ENCODE measurements around the gene EVC.
"Not testable (repeated sequence)": the region's sequence is repeated elsewhere in the genome, so short reads cannot be mapped to it uniquely, and the experiment has no call there.

EVC gene

DNA sequence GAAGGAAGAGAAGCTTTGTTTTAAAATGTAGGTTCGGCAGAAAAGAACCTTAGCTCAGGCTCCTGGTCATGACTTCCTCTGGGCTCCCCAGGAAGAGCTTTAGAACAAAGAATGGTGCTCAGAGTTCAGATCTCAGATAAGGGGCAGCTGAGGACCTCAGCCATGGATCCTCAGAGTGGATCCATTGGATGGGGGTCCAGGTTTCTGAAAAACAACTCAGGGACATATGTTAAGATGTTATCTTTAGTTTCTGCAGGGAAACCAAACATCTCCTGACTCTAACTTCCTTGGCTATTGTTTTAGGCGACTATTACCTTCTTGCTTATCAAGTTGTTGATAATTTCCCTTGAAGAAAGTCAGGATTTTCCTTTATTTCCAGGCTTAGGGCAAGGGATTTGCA is 5.4 kb downstream of the EVC start:
- no peaks in the 10 kb centered on the region for H3K9me3 ChIP-seq (ENCODE audit: control insufficient read depth, low read length)
- H3K36me3 ChIP-seq (ENCODE audit: control insufficient read depth, insufficient read depth, low read length), result no peaks in the 10 kb centered on the region
- no peaks in the 10 kb centered on the region for H3K27me3 ChIP-seq (replicated peaks; ENCODE audit: control insufficient read depth, insufficient read depth, low read length, poor library complexity, severe bottlenecking)
- H3K4me3 ChIP-seq (ENCODE audit: insufficient read depth, low read depth, low read length, poor library complexity, severe bottlenecking), result no peak overlapping the region
- no peaks in the 10 kb centered on the region for H3K4me1 ChIP-seq (ENCODE audit: control insufficient read depth, insufficient read depth, low read length, poor library complexity, severe bottlenecking)
- no peak for DNase-seq
- H3K27ac ChIP-seq (ENCODE audit: insufficient read depth, low read length, poor library complexity, severe bottlenecking), result no peak overlapping the region

DNA sequence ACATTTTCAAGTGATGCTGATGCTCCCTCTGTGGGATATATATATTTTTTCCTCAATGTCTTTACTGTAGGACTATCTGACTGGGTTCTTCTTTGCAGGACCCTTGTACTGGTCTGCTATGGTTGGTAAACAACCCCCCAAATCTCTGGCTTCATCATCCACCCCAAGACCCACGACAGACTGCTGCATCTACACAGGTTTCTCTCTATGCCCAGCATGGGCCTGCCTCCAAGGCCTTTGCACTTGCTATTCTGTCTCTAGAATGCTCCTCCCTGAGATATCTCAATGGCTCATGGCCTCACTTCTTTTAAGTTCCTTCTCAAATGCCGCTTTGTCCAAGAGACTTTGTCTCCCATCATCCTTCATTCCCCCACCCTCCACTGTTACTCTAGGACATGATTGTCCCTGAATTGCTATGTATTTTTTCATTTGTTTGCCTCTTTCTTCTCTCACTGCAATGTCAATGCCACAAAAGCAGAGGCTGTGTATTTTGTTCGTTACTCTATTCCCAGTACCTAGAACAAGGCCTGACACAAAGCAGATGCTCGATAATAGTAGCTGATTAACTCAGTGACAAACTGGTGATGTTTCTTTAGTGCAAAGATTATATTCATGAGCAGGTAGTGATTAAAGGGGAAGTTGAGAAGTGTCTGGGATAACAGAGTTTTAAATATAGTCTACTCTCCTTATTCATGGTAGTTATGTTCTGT is 6.6 kb downstream of the EVC start:
- Histone ChIP-seq H3K4me1 (ENCODE audit: control insufficient read depth, insufficient read depth, low read length, poor library complexity, severe bottlenecking) (no peaks in the 10 kb centered on the region), H3K27ac (ENCODE audit: insufficient read depth, low read length, poor library complexity, severe bottlenecking) (no peak overlapping the region), H3K36me3 (ENCODE audit: control insufficient read depth, insufficient read depth, low read length) (no peaks in the 10 kb centered on the region), H3K4me3 (ENCODE audit: insufficient read depth, low read depth, low read length, poor library complexity, severe bottlenecking) (no peak overlapping the region), H3K9me3 (ENCODE audit: control insufficient read depth, low read length) (no peaks in the 10 kb centered on the region), H3K27me3 (replicated peaks; ENCODE audit: control insufficient read depth, insufficient read depth, low read length, poor library complexity, severe bottlenecking) (no peaks in the 10 kb centered on the region)
- DNase-seq, result no peak

DNA sequence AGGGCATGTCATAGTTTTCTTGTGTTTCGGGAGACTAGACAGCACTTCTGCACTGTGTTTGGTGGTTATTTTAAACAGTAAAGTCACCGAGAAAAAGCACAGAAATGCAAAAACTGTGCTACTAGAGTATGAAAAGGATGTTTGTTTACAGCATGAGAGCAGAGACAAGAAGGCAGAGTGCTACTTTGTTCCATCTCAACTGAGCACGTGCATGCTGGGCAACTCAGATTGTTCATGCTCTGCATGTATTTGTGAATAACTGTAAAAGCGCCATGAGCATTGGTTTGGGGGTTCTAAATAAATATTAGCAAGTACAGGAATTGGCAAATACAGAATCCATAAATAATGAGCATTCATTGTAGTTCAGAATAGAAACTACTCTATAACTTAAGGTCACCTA is 7.4 kb downstream of the EVC start:
- Histone ChIP-seq H3K4me3 (ENCODE audit: insufficient read depth, low read depth, low read length, poor library complexity, severe bottlenecking) (no peak overlapping the region), H3K9me3 (ENCODE audit: control insufficient read depth, low read length) (no peaks in the 10 kb centered on the region), H3K27me3 (replicated peaks; ENCODE audit: control insufficient read depth, insufficient read depth, low read length, poor library complexity, severe bottlenecking) (no peaks in the 10 kb centered on the region), H3K36me3 (ENCODE audit: control insufficient read depth, insufficient read depth, low read length) (no peaks in the 10 kb centered on the region), H3K27ac (ENCODE audit: insufficient read depth, low read length, poor library complexity, severe bottlenecking) (no peak overlapping the region), H3K4me1 (ENCODE audit: control insufficient read depth, insufficient read depth, low read length, poor library complexity, severe bottlenecking) (no peaks in the 10 kb centered on the region)
- no peak for DNase-seq

DNA sequence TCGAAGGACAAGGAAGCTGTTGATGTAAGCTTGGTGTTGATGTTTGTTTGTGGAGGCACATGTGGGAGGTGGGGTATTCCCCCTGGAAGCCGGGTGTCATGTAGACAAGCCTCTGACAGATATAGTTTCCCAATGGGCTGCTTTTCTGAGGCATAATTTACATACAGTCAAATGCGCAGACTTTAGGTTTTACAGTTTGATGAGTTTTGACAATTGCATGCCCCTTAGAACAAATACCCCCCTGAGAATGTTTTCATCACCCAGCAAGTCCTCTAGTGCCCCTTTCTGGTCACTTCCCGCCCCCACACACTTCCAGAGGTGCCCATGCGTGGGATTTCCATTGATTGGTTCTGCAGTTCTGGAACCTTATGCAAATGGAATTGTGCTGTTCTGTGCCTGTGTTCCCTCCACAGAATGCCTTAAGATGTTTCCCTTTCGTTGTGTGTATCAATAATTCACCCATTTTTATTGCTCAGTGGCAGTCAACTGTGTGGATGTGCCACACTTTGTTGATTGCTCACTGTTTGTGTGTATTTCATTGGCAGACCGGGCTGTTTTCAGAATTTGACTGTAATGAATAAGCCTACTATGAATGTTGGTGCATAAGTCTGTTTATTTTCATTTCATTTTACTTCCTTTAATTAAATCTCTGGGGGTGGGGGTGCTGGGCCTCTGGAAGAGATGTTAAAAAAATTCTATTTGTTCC is 8.5 kb downstream of the EVC start:
- Histone ChIP-seq H3K4me3 (ENCODE audit: insufficient read depth, low read depth, low read length, poor library complexity, severe bottlenecking) (no peak overlapping the region), H3K36me3 (ENCODE audit: control insufficient read depth, insufficient read depth, low read length) (no peaks in the 10 kb centered on the region), H3K27me3 (replicated peaks; ENCODE audit: control insufficient read depth, insufficient read depth, low read length, poor library complexity, severe bottlenecking) (no peaks in the 10 kb centered on the region), H3K9me3 (ENCODE audit: control insufficient read depth, low read length) (no peaks in the 10 kb centered on the region), H3K4me1 (ENCODE audit: control insufficient read depth, insufficient read depth, low read length, poor library complexity, severe bottlenecking) (no peaks in the 10 kb centered on the region), H3K27ac (ENCODE audit: insufficient read depth, low read length, poor library complexity, severe bottlenecking) (no peak overlapping the region)
- no peak for DNase-seq

- no peak overlapping the region for H3K27ac ChIP-seq (ENCODE audit: insufficient read depth, low read length, poor library complexity, severe bottlenecking)
- no peaks in the 10 kb centered on the region for H3K9me3 ChIP-seq (ENCODE audit: control insufficient read depth, low read length)
- no peak for DNase-seq
- no peaks in the 10 kb centered on the region for H3K27me3 ChIP-seq (replicated peaks; ENCODE audit: control insufficient read depth, insufficient read depth, low read length, poor library complexity, severe bottlenecking)
- no peak overlapping the region for H3K4me3 ChIP-seq (ENCODE audit: insufficient read depth, low read depth, low read length, poor library complexity, severe bottlenecking)
- no peaks in the 10 kb centered on the region for H3K36me3 ChIP-seq (ENCODE audit: control insufficient read depth, insufficient read depth, low read length)
- H3K4me1 ChIP-seq (ENCODE audit: control insufficient read depth, insufficient read depth, low read length, poor library complexity, severe bottlenecking), result no peaks in the 10 kb centered on the region
Observed at GRCh38 chr4:5720157-5720850, 9.3 kb downstream of the EVC start.

DNA sequence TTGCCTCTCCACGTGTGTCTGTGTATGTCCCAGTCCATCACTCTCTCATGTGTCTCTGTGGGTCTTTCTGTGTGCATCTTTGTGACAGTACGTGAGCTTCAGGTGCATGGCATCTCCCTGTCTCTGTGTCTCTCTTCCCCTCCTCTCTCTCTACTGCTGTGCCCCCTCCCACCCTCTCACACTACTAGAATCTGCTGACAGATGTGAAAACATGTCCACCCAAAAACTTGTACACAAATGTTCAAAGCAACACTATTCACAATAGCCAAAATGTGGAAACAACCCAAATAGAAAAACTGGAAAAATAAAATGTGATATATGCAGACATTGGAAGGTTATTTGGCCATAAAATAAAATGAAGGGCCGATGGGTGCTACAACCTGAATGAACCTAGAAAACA is 10.0 kb downstream of the EVC start:
- no peaks in the 10 kb centered on the region for H3K36me3 ChIP-seq (ENCODE audit: control insufficient read depth, insufficient read depth, low read length)

DNA sequence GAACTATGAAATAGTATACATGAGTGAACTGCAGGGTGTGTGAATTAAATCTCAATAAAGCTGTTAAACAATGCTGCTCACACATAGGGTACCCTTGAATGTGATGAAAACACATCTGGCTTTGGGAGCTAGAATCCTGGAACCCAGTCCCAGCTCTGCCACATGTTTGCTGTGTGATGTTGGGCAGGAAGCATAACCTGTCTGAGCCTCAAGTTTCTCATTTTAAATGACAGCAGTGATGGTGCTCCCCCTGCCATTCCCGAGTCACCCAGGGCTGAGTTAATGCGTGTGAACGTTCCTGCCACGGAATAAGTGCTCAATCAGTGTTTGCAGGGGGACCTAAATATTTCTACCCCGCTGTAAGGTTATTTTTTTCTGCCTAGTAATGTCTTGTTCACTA is 10.9 kb downstream of the EVC start:
- Histone ChIP-seq H3K36me3 (ENCODE audit: control insufficient read depth, insufficient read depth, low read length) (no peaks in the 10 kb centered on the region), H3K4me3 (ENCODE audit: insufficient read depth, low read depth, low read length, poor library complexity, severe bottlenecking) (no peak overlapping the region), H3K4me1 (ENCODE audit: control insufficient read depth, insufficient read depth, low read length, poor library complexity, severe bottlenecking) (no peaks in the 10 kb centered on the region), H3K9me3 (ENCODE audit: control insufficient read depth, low read length) (no peaks in the 10 kb centered on the region), H3K27ac (ENCODE audit: insufficient read depth, low read length, poor library complexity, severe bottlenecking) (no peak overlapping the region), H3K27me3 (replicated peaks; ENCODE audit: control insufficient read depth, insufficient read depth, low read length, poor library complexity, severe bottlenecking) (no peaks in the 10 kb centered on the region)
- no peak for DNase-seq

More for the DNA sequence above, 10.0 kb downstream of the EVC start:
- Histone ChIP-seq H3K4me3 (ENCODE audit: insufficient read depth, low read depth, low read length, poor library complexity, severe bottlenecking) (no peak overlapping the region), H3K4me1 (ENCODE audit: control insufficient read depth, insufficient read depth, low read length, poor library complexity, severe bottlenecking) (no peaks in the 10 kb centered on the region), H3K9me3 (ENCODE audit: control insufficient read depth, low read length) (no peaks in the 10 kb centered on the region), H3K27me3 (replicated peaks; ENCODE audit: control insufficient read depth, insufficient read depth, low read length, poor library complexity, severe bottlenecking) (no peaks in the 10 kb centered on the region), H3K27ac (ENCODE audit: insufficient read depth, low read length, poor library complexity, severe bottlenecking) (no peak overlapping the region)
- no peak for DNase-seq

DNA sequence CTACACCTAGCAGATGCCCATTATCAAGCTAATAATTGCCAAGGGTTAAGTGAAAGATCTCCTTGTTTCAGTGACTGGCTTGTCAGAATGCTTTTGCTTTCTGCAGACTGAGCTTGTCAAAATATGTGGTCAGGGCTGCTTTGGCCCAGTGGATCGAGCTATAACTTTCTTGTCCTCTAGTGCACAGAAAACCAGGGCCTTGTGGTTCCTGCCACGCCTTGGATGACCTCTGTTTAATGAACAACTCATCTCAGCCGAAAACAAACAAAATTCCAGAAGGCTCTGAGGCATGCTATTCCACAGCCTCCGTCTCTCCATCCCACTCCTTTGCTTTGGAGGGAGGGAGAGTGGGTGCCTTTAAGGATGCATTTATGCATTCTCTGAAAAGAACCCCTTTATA is 11.3 kb downstream of the EVC start:
- Histone ChIP-seq H3K27ac (ENCODE audit: insufficient read depth, low read length, poor library complexity, severe bottlenecking) (no peak overlapping the region), H3K36me3 (ENCODE audit: control insufficient read depth, insufficient read depth, low read length) (no peaks in the 10 kb centered on the region), H3K9me3 (ENCODE audit: control insufficient read depth, low read length) (no peaks in the 10 kb centered on the region), H3K4me3 (ENCODE audit: insufficient read depth, low read depth, low read length, poor library complexity, severe bottlenecking) (no peak overlapping the region), H3K4me1 (ENCODE audit: control insufficient read depth, insufficient read depth, low read length, poor library complexity, severe bottlenecking) (no peaks in the 10 kb centered on the region), H3K27me3 (replicated peaks; ENCODE audit: control insufficient read depth, insufficient read depth, low read length, poor library complexity, severe bottlenecking) (no peaks in the 10 kb centered on the region)
- DNase-seq, result no peak

- no peak overlapping the region for H3K27ac ChIP-seq (ENCODE audit: insufficient read depth, low read length, poor library complexity, severe bottlenecking)
- no peak overlapping the region for H3K4me3 ChIP-seq (ENCODE audit: insufficient read depth, low read depth, low read length, poor library complexity, severe bottlenecking)
- no peaks in the 10 kb centered on the region for H3K9me3 ChIP-seq (ENCODE audit: control insufficient read depth, low read length)
- H3K36me3 ChIP-seq (ENCODE audit: control insufficient read depth, insufficient read depth, low read length), result no peaks in the 10 kb centered on the region
- H3K27me3 ChIP-seq (replicated peaks; ENCODE audit: control insufficient read depth, insufficient read depth, low read length, poor library complexity, severe bottlenecking), result no peaks in the 10 kb centered on the region
- no peak for DNase-seq
- H3K4me1 ChIP-seq (ENCODE audit: control insufficient read depth, insufficient read depth, low read length, poor library complexity, severe bottlenecking), result no peaks in the 10 kb centered on the region
Observed at GRCh38 chr4:5724377-5724776, 13.4 kb downstream of the EVC start.

DNA sequence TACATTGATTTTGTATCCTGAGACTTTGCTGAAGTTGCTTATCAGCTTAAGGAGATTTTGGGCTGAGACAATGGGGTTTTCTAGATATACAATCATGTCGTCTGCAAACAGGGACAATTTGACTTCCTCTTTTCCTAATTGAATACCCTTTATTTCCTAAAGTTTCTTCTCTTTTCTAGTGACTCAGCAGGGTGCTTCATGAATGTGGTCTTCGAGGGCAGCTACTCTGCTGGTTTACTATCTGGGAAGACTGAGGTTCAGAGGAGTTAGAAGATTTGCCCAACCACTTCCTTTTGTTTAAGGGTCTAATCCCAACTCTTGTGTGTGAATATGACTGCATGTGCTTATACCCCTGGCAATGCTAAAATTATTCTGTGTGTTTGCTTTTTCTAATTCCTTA is 17.4 kb downstream of the EVC start:
- H3K9me3 ChIP-seq (ENCODE audit: control insufficient read depth, low read length); H3K27me3 ChIP-seq (replicated peaks; ENCODE audit: control insufficient read depth, insufficient read depth, low read length, poor library complexity, severe bottlenecking); H3K36me3 ChIP-seq (ENCODE audit: control insufficient read depth, insufficient read depth, low read length); H3K4me1 ChIP-seq (ENCODE audit: control insufficient read depth, insufficient read depth, low read length, poor library complexity, severe bottlenecking); DNase-seq; H3K4me3 ChIP-seq (ENCODE audit: insufficient read depth, low read depth, low read length, poor library complexity, severe bottlenecking); H3K27ac ChIP-seq (ENCODE audit: insufficient read depth, low read length, poor library complexity, severe bottlenecking): not testable (repeated sequence)

Data from effector memory CD4-positive, alpha-beta T cell (primary cell).